Measurements from ENCODE around the gene SH3BP1. TPM values are rescaled to one million over a fixed set of nuclear protein-coding genes. Genes with fewer than 3 reads are reported as not detected.
"Not testable (repeated sequence)": the region's sequence is repeated elsewhere in the genome, so short reads cannot be mapped to it uniquely, and the experiment has no call there.

Gene SH3BP1
- total and polyA plus RNA-seq, 2 donors from 2014 or later, result 2.2 to 12.8 TPM

DNA sequence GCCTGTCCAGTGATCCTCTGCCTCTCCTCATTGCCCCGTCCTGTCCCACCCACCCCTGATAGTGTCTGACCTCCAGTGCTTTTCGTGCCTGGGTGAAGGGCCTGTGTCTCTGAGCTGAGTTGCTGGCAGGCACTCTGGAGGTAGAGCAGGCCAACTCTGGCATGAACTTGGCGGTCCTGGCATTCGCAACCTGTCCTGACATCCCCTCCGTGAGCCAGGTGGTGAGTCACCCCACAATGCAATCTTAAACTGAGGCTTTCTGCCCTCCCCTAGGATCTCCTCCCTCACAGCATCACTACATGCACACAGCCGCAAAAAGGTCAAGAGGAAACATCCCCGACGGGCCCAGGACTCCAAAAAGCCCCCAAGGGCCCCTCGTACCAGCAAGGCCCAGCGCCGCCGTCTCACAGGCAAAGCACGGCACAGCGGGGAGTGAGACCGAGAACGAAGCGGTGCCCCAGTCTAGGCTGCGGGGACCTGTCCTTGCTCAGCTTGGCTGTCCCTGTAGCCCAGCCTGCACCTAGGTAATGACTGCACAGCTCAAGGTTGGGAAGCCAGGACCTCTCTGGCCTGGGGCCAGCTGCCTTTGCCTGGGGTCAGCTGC is 51.5 kb downstream of the SH3BP1 start:
- intact Hi-C loops (cut with DNase I), result no loop called here
- Histone ChIP-seq H3K27ac (ENCODE audit: low read depth in 2 of 2, low read length in 2 of 2) (no peak overlapping the region), H3K4me1 (ENCODE audit: control insufficient read depth in 2 of 3, insufficient read depth in 2 of 3, low read depth in 1 of 3, low read length in 3 of 3) (peaks cover 0 to 9% (median 0%) of the 10 kb centered on the region in 3 donors), H3K27me3 (ENCODE audit: control insufficient read depth, insufficient read depth, low read length) (no peaks in the 10 kb centered on the region), H3K9me3 (ENCODE audit: control insufficient read depth in 2 of 3, insufficient read depth in 1 of 3, low read length in 3 of 3) (no peaks in the 10 kb centered on the region), H3K4me3 (ENCODE audit: low read length in 3 of 3) (no peak overlapping the region), H3K36me3 (ENCODE audit: control insufficient read depth in 2 of 3, insufficient read depth in 3 of 3, low read length in 3 of 3) (peaks cover 0 to 42% (median 22%) of the 10 kb centered on the region in 3 donors), H3K9ac (ENCODE audit: low read length in 3 of 3) (no peak overlapping the region)
- FAIRE-seq (no peak), DNase-seq (no peak)
- TF ChIP-seq, protein P1, sequence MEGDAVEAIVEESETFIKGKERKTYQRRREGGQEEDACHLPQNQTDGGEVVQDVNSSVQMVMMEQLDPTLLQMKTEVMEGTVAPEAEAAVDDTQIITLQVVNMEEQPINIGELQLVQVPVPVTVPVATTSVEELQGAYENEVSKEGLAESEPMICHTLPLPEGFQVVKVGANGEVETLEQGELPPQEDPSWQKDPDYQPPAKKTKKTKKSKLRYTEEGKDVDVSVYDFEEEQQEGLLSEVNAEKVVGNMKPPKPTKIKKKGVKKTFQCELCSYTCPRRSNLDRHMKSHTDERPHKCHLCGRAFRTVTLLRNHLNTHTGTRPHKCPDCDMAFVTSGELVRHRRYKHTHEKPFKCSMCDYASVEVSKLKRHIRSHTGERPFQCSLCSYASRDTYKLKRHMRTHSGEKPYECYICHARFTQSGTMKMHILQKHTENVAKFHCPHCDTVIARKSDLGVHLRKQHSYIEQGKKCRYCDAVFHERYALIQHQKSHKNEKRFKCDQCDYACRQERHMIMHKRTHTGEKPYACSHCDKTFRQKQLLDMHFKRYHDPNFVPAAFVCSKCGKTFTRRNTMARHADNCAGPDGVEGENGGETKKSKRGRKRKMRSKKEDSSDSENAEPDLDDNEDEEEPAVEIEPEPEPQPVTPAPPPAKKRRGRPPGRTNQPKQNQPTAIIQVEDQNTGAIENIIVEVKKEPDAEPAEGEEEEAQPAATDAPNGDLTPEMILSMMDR (IDR thresholded peaks at IDR 0.05; ENCODE audit: borderline replicate concordance, extremely low read depth, insufficient read depth), result no peak

DNA sequence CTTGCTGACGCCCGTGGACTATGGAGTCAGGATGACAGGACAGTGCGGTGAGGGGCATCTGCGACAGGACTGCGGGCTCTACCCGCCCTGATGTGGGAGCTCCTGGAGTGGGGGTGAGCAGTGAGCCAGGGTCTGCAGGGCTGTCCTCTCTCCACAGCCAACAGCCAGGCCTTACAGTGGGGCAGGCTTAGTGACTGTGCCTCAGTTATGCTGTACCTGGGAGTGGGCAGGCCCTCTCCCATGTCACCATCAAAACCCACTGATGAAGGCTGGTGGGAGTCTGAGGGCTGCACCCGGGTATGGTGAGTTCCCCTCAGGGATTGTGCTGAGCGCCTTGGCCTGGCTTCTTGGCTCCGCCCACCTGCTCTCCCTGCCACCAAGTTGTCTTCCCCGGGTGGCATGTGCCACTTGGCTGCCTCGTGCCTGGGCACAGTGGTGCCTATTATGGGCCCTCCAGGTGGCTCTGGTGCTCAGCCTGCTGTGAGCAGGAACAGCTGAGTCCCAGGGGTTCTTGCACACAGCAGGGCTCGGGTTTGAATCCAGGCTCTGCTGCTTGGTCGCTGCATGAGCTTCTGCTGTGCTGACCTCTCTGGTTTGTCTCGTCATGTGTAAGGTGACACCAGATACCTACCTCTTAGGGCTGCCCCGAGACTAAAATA is 53.3 kb downstream of the SH3BP1 start:
- Histone ChIP-seq H3K4me3 (ENCODE audit: low read length in 3 of 3) (no peak overlapping the region), H3K27ac (ENCODE audit: low read depth in 2 of 2, low read length in 2 of 2) (no peak overlapping the region), H3K4me1 (ENCODE audit: control insufficient read depth in 2 of 3, insufficient read depth in 2 of 3, low read depth in 1 of 3, low read length in 3 of 3) (peaks cover 0 to 2% (median 0%) of the 10 kb centered on the region in 3 donors), H3K36me3 (ENCODE audit: control insufficient read depth in 2 of 3, insufficient read depth in 3 of 3, low read length in 3 of 3) (peaks cover 0 to 42% (median 22%) of the 10 kb centered on the region in 3 donors), H3K9me3 (ENCODE audit: control insufficient read depth in 2 of 3, insufficient read depth in 1 of 3, low read length in 3 of 3) (no peaks in the 10 kb centered on the region), H3K9ac (ENCODE audit: low read length in 3 of 3) (no peak overlapping the region), H3K27me3 (ENCODE audit: control insufficient read depth, insufficient read depth, low read length) (no peaks in the 10 kb centered on the region)
- no peak for FAIRE-seq
- no peak for DNase-seq
- intact Hi-C loops (cut with DNase I), result no loop called here
- TF ChIP-seq, protein P1 (IDR thresholded peaks at IDR 0.05; ENCODE audit: borderline replicate concordance, extremely low read depth, insufficient read depth), result no peak

DNA sequence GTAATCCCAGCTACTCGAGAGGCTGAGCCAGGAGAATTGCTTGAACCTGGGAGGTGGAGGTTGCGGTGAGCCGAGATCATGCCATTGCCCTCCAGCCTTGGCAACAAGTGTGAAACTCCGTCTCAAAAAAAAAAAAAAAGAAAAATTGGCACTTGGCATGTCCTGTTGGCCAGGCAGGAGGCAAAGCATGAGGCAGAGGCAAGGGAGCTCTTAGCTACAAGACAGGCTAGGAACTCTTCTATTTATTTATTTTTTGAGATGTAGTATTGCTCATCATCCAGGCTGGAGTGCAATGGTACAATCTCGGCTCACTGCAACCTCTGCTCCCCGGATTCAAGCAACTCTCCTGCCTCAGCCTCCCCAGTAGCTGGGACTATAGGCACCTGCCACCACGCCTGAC is 54.7 kb downstream of the SH3BP1 start:
- peaks cover 0 to 29% (median 16%) of the 10 kb centered on the region in 3 donors for H3K36me3 ChIP-seq (ENCODE audit: control insufficient read depth in 2 of 3, insufficient read depth in 3 of 3, low read length in 3 of 3)
- H3K27me3 ChIP-seq (ENCODE audit: control insufficient read depth, insufficient read depth, low read length); FAIRE-seq; intact Hi-C loops (cut with DNase I); H3K9me3 ChIP-seq (ENCODE audit: control insufficient read depth in 2 of 3, insufficient read depth in 1 of 3, low read length in 3 of 3); H3K4me3 ChIP-seq (ENCODE audit: low read length in 3 of 3); H3K27ac ChIP-seq (ENCODE audit: low read depth in 2 of 2, low read length in 2 of 2); H3K9ac ChIP-seq (ENCODE audit: low read length in 3 of 3); DNase-seq; H3K4me1 ChIP-seq (ENCODE audit: control insufficient read depth in 2 of 3, insufficient read depth in 2 of 3, low read depth in 1 of 3, low read length in 3 of 3): not testable (repeated sequence)

DNA sequence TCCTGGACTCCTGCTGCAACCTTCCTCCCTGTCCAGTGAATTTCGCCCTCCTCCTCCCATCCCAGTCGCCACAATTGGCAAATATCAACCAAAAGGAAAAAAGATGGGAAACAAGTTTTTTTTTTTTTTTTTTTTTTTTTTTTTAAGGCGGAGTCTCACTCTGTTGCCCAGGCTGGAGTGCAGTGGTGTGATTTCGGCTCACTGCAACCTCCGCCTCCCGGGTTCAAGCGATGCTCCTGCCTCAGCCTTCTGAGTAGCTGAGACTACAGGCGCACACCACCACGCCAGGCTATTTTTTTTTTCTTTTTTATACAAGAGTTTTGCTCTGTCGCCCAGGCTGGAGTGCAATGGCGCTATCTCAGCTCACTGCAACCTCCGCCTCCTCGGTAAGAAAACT is 56.8 kb downstream of the SH3BP1 start:
- H3K36me3 ChIP-seq (ENCODE audit: control insufficient read depth in 2 of 3, insufficient read depth in 3 of 3, low read length in 3 of 3), result peaks cover 0 to 13% (median 6%) of the 10 kb centered on the region in 3 donors
- H3K9me3 ChIP-seq (ENCODE audit: control insufficient read depth in 2 of 3, insufficient read depth in 1 of 3, low read length in 3 of 3); intact Hi-C loops (cut with DNase I); H3K9ac ChIP-seq (ENCODE audit: low read length in 3 of 3); H3K27me3 ChIP-seq (ENCODE audit: control insufficient read depth, insufficient read depth, low read length); H3K4me1 ChIP-seq (ENCODE audit: control insufficient read depth in 2 of 3, insufficient read depth in 2 of 3, low read depth in 1 of 3, low read length in 3 of 3); DNase-seq; FAIRE-seq; H3K4me3 ChIP-seq (ENCODE audit: low read length in 3 of 3); H3K27ac ChIP-seq (ENCODE audit: low read depth in 2 of 2, low read length in 2 of 2): not testable (repeated sequence)
